IPS-NIHi11 (cell line): ENCODE results near the gene SOX5.

Source experiments
- DNase-seq: peaks from one replicate; pipeline ENCODE4 v3.0.0; 2012; ENCODE audit warnings: mixed read lengths, low spot score

Gene SOX5

DNA sequence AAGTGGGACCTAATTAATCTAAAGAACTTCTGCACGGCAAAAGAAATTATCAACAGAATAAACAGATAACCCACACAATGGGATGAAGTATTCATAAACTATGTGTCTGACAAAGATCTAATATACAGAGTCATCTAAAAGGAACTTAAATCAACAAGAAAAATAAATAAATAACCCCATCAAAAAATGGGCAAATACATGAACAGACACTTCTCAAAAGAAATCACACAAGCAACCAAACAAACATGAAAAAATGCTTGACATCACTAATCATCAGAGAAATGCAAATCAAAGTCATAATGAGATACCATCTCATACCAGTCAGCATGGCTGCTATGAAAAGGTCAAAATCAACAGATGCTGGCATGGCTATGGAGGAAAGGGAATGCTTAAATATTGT lies 466.9 kb downstream of the SOX5 start:
- no peak for DNase-seq
